GM19463 (cell line): Measurements from ENCODE around the gene DEDD.
A peak's percentile ranks its signal among the peaks of the same experiment; 100 is the strongest.

ENCODE experiments used
- ATAC-seq: cut with Tn5 transposase; IDR thresholded peaks from one replicate; pipeline ENCODE4 v1.9.1; 2021; ENCODE audit warnings: mild to moderate bottlenecking, moderate library complexity; ENCODE audit not compliant: unreplicated experiment

Gene DEDD, protein sequence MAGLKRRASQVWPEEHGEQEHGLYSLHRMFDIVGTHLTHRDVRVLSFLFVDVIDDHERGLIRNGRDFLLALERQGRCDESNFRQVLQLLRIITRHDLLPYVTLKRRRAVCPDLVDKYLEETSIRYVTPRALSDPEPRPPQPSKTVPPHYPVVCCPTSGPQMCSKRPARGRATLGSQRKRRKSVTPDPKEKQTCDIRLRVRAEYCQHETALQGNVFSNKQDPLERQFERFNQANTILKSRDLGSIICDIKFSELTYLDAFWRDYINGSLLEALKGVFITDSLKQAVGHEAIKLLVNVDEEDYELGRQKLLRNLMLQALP

DNA sequence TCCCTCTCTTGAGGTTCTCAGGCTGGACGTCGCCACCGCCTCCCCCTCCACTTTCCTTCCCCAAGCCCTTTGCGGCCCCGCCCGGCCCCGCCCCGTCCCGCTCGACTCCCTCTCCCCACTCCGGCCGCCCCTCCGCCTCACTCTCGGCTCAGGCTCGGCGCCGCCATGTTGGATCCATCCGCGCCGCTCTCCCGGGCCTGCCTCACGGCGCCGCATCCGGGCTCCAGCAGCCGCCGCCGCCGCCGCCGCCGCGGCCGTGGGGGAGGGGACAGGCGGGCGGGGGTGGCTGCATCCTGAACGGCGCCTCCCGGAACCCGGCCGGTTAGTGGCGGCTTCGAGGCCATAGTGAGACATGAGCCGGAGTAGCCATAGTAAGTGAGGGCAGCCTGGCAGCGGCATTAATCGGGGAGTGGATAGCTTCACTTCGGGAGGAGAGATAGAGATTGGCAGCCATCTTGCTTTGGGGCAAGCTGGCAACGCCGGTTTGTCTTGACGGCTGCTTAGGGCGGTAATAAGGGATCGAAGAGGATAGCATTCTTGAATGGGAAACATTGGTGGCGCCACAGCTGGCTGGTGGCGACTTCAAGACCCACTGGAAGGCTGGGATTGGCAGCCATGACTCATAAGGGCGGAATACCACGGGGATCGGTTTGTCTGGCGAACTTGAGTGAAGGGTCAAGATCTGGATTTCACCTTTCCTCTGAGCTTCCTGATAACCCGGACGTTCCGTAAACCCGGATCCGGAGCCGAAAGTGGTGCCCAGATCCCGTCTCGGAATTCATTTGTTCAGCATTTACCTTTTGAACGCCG lies at the start of gene DEDD:
DEDD (minus strand) TSS at position 258 of the 810 bp plus-strand sequence. CDS start 8,205 bp downstream, outside the sequence.
- peak; percentile 94 for ATAC-seq

DNA sequence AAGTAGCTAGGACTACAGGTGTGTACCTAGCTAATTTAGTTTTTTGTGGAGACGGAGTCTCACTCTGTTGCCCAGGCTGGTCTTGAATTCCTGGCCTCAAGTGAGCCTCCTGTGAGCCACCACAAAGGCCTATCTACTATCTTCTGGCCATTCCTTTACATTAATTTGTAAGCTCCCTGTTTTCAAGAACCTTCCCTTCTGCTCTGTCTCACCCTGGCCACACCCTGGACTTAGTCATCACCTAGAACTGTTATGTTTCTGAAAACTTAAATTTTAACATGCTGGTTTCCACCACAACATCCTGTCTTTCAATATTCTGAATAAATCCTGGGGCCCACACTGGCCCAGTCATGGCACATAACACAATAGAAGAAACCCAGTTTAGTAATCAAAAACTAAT lies 49.7 kb upstream of the DEDD start:
- ATAC-seq, result peak; percentile 49

DNA sequence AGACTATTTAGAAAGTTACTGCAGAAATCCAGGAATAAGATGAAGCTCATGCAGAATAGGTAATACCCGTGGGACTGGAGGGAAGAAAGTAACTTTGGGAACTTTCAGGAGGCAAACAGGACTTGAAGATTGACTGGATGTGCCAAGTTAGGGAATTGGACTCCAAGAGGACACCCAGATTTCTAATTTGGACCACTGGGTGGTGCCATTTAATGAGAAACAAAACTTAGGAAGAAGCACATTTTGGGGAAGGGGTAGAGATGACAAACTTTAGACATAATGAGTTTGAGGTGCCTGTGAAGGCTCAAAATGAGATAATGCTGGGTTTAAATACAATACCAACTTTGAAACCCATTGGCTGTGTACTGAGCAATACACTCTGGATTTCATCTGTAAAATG lies 48.2 kb upstream of the DEDD start:
- no peak for ATAC-seq

DNA sequence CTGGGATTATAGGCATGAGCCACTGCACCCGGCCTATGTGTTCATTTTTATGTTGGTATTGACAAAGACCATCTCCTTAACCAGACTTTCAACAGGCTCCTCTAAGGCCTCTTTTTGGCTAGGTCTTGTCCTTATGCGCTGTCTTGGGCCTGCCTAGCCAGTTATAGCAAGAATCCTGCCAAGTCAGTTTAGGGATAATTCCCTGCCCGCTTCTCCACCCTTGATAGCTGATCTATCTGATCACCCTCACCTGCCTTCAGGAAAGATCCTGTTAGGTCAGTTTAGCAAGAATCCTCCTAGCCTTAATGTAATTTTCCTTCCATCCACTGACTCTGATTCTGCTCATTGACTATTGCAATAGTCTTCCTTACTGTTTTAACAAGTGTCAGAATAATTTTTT lies 47.2 kb upstream of the DEDD start:
- no peak for ATAC-seq

DNA sequence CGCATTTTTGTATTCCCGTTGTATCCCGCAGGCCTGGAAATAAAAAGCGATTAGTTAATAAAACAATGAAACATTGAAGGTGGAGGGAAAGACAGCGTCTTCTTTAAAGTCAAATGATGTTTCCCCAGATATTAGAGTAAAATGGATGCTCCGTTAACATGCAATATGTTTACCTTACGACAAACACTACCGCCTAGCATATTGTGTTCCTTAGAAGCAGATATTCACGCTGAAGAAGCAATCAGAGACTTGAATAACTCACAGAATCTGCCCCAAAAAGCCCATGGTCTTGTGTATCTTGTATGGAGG lies 45.4 kb upstream of the DEDD start:
- ATAC-seq, result no peak

DNA sequence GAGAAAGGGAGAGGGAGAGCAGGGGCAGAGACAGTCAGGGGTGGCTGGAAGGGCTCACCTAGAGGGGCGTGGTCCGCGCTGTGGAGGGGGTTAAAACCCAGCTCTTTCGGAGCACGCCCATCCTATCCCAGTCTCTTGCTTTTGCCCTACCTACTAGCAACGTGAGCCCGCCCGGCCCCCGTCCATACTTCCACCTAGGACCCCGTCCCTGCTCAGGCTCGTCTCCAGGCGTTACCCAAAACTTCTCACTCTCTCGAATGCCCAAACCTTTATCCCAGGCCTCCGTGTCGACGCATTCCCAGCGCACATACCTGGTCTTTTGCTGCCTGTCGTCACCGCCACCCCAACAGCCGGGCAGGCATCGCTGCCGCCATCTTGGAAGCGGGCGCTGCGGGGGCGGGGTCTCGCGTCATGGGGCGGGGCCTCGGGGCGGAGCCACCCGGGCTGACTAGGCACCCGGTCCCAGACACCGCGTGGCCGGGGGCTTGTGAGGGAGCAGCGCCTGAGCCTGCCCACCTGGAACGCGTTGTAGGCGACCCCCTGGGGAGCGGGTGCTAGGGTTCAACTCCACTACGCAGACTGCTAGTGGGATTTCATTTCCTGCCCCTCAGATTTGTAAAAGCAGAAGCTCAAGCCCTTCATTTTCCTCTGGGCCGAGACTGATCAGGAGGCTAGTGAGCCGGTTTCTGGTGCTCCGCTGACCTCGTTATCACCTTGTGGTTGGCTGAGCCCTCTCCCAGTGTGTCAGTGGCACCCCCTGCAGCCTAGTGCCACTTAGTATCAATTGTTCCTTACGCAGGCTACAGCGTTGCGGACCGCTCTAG lies 44.9 kb upstream of the DEDD start, which contains the start of gene B4GALT3:
B4GALT3 (minus strand) TSS at position 396 of the 824 bp plus-strand sequence. CDS start 1,447 bp downstream, outside the sequence.
- ATAC-seq, result peak; percentile 78

DNA sequence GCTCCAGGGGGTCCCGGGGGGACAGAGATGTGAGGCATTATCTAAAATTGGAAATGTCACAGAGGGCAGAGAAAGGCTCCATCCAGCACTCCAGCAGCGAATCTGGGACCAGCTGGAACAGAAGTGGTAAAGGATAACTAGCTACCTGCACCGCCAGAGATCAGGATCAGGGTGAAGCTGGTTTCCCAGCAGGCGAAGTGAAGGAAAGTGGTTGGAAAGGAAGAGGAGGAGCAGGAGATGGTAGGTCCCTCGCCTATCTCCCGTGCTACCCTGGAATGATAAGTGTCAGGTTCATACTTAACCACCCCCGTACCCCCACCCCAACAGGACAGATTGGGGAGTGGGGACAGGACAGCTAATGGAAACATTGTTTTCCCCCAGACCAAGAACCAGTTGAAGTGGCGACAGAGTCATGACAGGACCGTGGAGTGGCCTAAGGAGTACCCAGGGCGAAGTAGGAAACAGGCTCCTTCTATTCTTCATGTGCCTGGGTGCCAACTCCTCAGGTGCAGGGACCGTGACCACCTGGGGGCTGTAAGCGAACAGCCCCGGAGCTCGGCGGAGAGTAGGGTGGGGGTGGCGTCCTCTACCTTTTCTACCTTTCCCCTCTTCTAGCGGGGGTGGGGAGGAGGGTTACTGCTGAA lies 44.1 kb upstream of the DEDD start:
- ATAC-seq, result no peak

DNA sequence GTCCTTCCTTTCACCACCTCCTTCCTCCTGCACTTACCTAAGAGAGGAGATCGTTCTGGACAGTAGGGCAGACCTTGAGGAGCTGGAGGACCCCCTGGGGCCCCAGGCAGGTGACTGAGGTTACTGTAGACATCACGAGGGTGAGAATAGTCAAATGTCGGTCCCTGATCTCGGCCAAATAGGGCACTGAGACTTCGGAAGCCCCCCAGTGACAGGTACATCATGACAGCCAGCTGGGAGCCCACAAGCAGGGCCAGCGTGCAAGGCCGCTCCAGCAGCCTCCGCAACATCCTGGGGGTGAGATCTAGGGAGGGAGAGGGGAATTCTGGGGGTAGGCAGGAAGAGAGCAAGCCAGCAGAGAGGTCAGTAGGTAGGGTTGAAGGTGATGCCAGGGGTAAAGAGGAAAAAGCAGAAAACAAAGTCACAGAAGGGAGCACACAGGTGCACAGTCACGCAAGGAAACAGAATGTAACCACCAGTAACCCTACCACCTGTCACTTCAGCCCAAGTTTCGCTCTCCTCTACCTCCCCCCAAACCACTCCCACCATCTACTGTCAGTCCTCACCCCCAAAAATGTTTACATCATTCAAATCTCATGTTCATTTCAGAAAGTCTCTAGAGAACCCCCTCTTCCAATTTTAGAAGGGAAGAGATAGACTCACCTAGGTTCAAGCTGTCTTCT lies 43.4 kb upstream of the DEDD start:
- no peak for ATAC-seq

DNA sequence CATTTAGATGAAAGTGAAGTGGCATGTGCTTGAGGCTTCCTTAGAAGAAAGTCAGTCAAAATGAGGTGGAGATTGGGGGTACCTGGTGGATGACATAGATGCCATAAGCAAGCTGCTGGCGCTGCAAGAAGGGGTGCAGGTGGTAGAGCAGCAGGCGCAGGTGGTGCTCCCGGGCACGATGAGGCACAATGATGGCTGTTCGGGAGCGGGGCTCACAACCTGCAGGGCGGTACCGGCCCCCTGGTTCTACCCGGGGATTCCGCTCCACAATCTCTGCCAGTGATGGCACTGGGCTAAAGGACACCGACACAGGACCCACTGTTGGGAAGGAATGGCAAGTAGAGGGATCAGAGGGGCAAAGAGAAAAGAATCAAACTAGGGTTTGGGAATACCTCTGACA lies 42.4 kb upstream of the DEDD start:
- ATAC-seq, result no peak

DNA sequence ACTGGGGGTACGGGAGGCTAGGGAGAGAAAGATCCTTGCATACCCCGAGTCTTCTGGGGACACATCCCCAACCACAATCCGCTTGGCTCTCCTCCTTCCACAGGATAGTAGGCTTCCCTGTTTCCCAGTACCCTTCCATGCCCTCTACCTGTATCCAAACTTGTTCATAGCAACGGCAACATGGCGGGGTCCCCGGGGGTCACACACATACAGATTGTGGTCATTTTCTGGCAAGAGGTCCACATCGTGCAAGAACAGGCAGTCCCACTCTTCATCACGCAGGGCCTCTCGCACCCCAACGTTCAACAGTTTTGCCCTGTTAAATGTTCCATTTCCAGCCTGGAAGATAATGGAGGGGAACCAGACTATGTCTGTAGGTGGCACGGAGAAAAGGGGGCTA lies 41.2 kb upstream of the DEDD start:
- ATAC-seq, result no peak

DNA sequence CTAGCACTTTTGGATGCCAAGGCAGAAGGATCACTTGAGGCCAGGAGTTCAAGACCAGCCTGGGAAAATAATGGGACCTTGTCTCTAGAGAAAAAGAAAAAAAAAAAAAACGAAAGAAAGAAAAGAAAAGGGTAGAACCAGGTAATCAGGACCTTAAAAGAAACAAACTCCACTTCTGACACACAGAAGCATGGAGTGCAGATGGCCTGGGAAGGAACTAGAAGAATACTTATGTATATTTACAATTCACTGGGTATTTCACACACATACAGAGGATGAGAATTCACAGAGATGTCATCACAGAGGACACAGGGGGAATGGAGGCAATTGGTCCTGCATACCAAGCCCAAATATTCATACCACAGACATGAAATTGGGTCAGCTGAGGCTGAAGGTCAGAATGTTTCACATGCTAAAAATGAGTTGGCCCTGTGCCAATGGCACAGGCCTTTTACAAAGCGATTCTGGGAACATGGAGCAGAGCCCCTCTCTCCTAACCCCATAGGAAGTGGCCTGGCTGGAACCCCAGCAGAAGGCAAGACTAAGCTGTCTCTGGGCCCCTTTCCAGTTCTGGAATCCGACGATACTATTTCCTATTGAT lies 40.4 kb upstream of the DEDD start:
- no peak for ATAC-seq

DNA sequence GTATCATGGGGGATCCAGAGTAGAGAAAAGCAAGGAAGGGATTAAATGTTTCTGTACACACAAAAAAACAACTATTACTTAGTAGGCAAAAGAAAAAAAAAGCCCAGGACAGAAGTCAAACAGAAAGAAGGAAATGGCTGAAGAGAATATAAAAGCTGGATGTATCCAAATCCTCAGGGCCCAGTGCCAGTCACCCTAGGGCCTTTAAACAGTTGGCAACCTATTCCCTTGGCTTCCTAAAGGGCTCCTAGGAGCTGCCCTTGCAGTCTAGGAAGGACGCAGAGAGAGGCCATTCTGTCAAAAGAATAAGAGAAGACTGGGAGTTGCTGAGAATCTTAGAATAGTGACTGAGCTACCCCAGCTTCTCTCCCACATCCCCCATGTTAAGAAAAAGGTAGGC lies 39.9 kb upstream of the DEDD start:
- ATAC-seq, result no peak

DNA sequence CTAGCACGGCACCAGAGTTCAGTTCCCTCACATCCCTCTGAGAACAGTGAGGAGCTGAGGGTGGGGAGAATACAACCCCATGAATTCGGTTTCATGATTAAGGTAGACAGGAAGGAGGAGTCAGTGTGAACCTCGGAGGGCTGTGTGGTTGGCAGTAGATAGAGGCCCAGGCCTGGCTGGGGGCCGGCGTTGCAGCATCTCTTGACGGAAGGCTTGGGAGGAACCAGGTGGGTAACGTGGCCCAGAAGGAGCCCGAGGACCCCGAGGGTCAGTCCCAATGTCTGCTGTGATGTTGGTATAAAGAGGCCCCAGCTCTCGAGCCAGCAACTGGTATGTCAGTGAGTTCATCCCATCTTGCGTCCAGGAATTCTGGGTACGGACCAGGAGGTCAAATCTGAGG lies 39.2 kb upstream of the DEDD start:
- ATAC-seq, result no peak

DNA sequence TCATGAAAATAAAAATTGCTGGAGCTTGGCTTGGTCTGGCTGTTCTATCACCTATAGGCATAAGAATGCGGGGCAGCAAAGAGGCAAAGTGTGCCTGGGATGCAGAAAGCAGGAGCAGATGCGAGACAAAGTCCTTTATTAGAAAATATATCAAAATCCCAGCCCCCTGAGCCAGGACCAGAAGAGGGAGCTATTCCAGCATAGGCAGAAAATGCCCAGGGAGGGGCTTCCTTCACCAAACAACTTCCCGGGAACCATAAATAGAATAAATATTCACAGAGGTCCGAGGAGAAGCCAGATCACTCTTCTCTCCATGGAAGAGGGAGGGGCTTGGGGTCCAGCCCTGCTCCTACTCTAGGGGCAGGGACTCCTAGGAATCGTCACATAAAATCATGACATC lies 38.7 kb upstream of the DEDD start:
- ATAC-seq, result no peak

DNA sequence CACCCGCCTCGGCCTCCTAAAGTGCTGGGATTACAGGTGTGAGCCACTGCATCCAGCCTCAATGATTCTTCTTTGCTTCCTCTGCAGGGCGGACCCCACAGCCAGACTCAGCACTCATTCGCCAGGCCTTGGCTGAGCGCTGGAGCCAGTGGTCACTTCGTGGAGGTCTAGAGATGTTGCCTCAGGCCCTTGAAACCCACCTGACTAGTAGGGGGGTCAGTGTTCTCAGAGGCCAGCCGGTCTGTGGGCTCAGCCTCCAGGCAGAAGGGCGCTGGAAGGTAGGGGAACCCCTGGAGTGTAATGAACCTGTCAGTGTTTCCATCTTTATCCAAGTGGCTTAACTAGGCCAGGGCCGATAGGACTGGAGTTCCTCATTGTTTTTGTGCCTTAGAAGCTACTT lies 36.4 kb upstream of the DEDD start:
- no peak for ATAC-seq

DNA sequence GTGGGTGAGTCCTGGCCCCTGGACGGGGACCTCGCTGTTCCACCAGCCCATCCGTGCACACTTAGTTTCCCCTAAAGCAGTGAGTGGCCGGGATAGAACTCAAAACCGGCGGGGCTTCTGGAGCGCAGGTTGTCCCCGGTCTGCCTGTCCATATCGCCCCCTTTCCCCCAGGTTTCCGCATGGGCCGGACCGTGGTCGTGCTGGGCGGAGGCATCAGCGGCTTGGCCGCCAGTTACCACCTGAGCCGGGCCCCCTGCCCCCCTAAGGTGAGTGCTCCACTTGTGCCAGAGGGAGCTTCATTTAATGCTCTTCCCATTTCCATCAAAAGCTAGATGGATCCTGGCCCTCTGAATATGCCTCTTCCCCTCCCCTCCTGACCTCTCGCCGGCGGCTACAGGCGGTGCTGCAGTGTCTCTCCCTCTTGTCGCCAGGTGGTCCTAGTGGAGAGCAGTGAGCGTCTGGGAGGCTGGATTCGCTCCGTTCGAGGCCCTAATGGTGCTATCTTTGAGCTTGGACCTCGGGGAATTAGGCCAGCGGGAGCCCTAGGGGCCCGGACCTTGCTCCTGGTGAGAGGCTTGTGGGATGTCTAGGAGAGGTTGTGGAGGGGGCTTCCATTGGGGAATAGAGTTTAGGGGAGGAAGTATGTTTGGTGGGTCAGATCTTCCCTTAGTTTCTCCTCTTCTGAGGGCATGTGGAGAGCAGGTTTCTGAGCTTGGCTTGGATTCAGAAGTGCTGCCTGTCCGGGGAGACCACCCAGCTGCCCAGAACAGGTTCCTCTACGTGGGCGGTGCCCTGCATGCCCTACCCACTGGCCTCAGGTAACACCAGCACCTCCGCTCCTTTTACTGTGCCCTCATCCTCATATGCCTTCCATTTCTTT lies 34.4 kb upstream of the DEDD start:
- ATAC-seq, result no peak

DNA sequence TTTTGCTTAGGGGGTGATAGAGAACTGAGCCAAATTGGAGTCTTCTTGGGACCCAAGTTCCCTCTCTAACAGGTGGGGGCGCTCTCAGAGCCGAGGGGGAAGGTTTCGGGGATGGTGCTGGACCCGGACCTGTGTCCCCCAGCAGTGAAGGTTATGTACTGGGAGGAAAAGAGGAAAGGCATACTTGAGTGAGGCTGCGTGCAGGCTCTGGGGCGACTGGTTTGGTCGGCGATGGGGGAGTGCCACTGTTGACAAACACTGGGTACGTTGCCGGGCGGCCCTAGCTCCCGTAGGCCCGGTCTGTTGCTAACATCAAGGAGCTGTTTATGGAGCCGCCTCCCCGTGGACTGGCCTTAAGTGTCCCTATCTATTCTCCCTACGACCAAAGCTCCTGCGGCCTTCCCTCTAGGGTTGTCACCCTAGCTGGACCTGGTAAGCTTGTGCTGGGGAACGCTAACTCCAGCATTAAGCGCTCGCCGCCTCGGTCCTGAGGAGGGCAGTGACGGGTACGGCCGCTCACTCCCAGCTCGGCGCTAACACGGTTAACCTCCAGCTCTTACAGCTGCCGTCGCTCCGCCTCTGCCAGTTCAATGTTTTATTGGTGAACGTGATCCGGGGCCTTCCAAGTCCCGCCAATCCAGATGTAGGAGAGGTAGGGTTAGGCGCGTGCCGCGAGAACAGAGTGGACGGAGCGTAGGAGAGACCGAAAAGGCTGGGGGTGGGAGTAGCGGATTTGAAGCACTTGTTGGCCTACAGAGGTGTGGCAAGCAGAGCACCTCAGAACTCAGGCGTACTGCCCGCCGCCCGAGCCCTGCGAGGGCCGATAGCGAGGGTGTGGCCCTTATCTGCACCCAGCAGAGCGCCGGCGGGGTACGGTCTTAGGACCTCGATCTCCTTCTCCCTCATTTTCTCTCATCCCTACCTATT lies 33.5 kb upstream of the DEDD start, which contains the start of gene PPOX:
PPOX (plus strand) TSS at position 685 of the 927 bp plus-strand sequence. CDS start 422 bp downstream, outside the sequence.
- peak; percentile 95 for ATAC-seq
